Small intestine (tissue), 7 donors: Measurements from ENCODE around the gene LSAMP. TPM values are rescaled to one million over a fixed set of nuclear protein-coding genes. Genes with fewer than 3 reads are reported as not detected.

Experiments used
- DNase-seq, 2 donors: peaks; one replicate each; pipeline versions ENCODE4 v3.0.0 to v3.0.0-alpha.2; 2013
- FAIRE-seq: peaks from 2 replicates; lab custom pipeline; 2012; peaks lifted over from hg19 to GRCh38; lab: Jason Lieb, UNC
- H3K27ac ChIP-seq, 3 donors: one replicate each; pipeline ENCODE4 v1.5.1; 2013; ENCODE audit warnings: low read length in 2 of 3, mild to moderate bottlenecking in 2 of 3, control low read depth in 1 of 3, inconsistent platforms in 1 of 3, low read depth in 1 of 3, moderate library complexity in 1 of 3
- H3K27me3 ChIP-seq, 3 donors: one replicate each; pipeline ENCODE4 v1.6.1; 2013; ENCODE audit warnings: low read length in 3 of 3, inconsistent platforms in 1 of 3; ENCODE audit not compliant: control insufficient read depth in 3 of 3, insufficient read depth in 3 of 3
- H3K36me3 ChIP-seq, 3 donors: one replicate each; pipeline ENCODE4 v1.6.1; 2013; ENCODE audit warnings: low read length in 3 of 3, inconsistent platforms in 1 of 3, low read depth in 1 of 3, mild to moderate bottlenecking in 1 of 3, moderate library complexity in 1 of 3; ENCODE audit not compliant: control insufficient read depth in 3 of 3, insufficient read depth in 2 of 3
- H3K4me1 ChIP-seq, 3 donors: one replicate each; pipeline ENCODE4 v1.6.1; 2013; ENCODE audit warnings: low read length in 2 of 3, inconsistent platforms in 1 of 3, low read depth in 1 of 3, mild to moderate bottlenecking in 1 of 3, moderate library complexity in 1 of 3; ENCODE audit not compliant: control insufficient read depth in 3 of 3, insufficient read depth in 2 of 3
- H3K4me3 ChIP-seq, 3 donors: one replicate each; pipeline ENCODE4 v1.5.1; 2013; ENCODE audit warnings: low read length in 3 of 3, control low read depth in 1 of 3, inconsistent platforms in 1 of 3, low read depth in 1 of 3, mild to moderate bottlenecking in 1 of 3, moderate library complexity in 1 of 3
- H3K9me3 ChIP-seq, 2 donors: one replicate each; pipeline ENCODE4 v1.6.1; 2013; ENCODE audit warnings: low read depth in 1 of 2, low read length in 1 of 2; ENCODE audit not compliant: control insufficient read depth in 2 of 2, insufficient read depth in 1 of 2
- WGBS, 3 donors: extraction: QIAGEN DNeasy Blood & Tissue Kit; methylation state at CpG; one replicate each; pipeline ENCODE4 v1.1.7; 2013; 5-methylcytosine and 5-hydroxymethylcytosine counted together
- polyA plus RNA-seq, 4 donors: library from polyadenylated mRNA; stranded (reverse) in 3 of 4; unstranded in 1 of 4; fragments of 200-250 nt in 3 of 4; fragments of 120-200 nt in 1 of 4; gene quantifications; one replicate each; pipeline versions ENCODE4 v1.2.1 to v1.2.3, GENCODE V29; 2013
- donor health status: healthy with polysubstance abuse.
- donor health status: control.
- donor health status: control.
- donor health status: Bipolar disorder and iron deficiency.
- donor health status: healthy.

The LSAMP gene
- polyA plus RNA-seq, 4 donors = 0.27 to 2.9 (median 1.8) TPM; not detected in 1

DNA sequence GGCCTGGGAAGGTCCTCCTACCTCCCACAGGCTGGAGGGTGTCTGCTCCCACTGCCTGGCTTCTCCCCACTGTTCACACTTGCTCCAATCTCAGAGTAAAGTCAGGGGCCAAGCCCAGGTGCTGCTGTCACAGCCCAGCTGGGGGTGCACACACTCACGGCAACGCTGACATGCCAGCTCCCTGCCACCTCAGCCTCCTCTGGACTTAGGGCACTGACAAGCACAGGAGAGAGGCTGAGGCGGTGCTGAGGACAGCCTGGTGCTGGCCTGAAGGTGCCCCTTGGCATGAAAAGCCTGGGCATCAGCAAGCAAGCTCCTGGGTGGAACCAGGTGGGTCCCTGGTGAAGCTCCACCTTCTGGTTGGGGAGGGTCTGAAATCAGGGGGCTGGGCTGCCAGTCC lies 53.0 kb downstream of the LSAMP start:
- Histone ChIP-seq H3K27me3 (no peaks in the 10 kb centered on the region), H3K9me3 (peaks cover 0 to 19% of the 10 kb centered on the region in 2 donors), H3K27ac (no peak overlapping the region), H3K36me3 (no peaks in the 10 kb centered on the region), H3K4me3 (no peak overlapping the region), H3K4me1 (no peaks in the 10 kb centered on the region)
- no peak for DNase-seq
- 74 to 90% (median 85%) methylated on average over 3 of the region's 3 CpGs for WGBS, 3 donors
- no peak for FAIRE-seq

DNA sequence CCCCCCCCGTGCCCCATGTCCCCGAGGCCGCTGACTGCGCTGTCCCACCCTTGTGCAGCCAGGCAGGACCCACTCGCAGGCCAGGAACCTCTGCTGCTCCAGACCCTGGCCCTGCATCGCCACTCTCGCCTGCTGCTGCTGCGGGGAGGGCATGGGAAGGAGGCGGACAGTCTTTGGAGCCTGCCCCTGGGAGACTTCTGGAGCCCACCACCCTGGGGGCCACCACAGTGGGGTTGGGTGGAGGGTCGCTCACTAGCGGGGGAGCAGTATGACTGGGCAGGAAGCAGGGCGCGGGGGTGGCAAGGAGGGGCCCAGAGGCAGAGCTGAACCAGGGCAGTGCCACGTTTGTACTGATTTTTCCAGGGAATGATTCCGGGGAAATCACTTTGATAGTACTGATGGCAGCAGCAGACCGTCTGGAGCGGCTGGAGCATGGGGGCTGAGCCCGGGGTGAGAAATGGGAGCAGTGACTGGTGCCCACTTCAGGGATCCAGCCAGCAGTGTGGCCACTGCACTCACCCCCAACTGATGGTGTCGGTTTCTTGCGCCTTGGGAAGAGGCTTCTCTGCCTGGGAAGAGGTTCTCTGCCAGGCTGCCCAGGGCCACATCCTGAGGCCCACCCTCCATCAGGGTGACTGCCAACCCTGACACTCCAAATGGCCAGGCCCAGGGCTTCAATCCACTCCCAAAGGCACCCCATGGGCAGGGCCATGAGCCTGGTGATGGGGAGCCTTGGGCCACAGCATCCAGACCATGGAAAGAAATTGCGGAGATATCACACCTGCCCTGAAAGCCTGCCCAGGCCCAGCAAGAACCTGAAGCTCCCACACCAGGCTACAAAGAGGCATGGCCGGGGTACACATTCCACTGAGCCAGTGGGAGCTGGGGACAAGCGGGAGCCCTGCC lies 53.7 kb downstream of the LSAMP start:
- peaks cover 0 to 19% of the 10 kb centered on the region in 2 donors for H3K9me3 ChIP-seq
- WGBS, 3 donors = 88 to 92% (median 91%) methylated on average over 22 to 23 of the region's 23 CpGs
- H3K27ac ChIP-seq = no peak overlapping the region
- H3K36me3 ChIP-seq = no peaks in the 10 kb centered on the region
- no peak for DNase-seq
- FAIRE-seq = no peak
- no peaks in the 10 kb centered on the region for H3K4me1 ChIP-seq
- H3K4me3 ChIP-seq = no peak overlapping the region
- no peaks in the 10 kb centered on the region for H3K27me3 ChIP-seq

DNA sequence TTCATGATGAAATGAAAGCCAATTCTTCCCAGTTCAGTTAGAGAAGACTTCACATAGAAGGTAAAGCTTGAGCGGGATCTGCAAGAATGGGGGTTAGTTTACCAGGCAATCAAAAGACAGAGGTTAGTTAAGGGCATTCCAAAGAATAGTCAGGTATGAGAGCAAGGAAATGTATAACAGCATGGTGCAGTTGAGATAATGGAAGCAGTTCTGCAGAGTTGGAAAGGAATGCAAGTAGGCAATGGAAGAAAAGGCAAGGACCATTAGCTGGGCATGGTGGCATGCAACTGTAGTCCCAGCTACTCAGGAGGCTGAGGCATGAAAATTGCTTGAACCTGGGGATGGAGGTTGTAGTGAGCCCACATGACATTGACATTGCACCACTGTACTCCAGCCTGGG lies 55.0 kb downstream of the LSAMP start:
- no peak overlapping the region for H3K4me3 ChIP-seq
- no peak for DNase-seq
- H3K27me3 ChIP-seq = no peaks in the 10 kb centered on the region
- H3K27ac ChIP-seq = no peak overlapping the region
- H3K4me1 ChIP-seq = no peaks in the 10 kb centered on the region
- no peak for FAIRE-seq
- 90 to 96% (median 94%) methylated on average over 1 of the region's 1 CpG for WGBS, 3 donors
- H3K9me3 ChIP-seq = peaks cover 0 to 19% of the 10 kb centered on the region in 2 donors
- H3K36me3 ChIP-seq = no peaks in the 10 kb centered on the region

DNA sequence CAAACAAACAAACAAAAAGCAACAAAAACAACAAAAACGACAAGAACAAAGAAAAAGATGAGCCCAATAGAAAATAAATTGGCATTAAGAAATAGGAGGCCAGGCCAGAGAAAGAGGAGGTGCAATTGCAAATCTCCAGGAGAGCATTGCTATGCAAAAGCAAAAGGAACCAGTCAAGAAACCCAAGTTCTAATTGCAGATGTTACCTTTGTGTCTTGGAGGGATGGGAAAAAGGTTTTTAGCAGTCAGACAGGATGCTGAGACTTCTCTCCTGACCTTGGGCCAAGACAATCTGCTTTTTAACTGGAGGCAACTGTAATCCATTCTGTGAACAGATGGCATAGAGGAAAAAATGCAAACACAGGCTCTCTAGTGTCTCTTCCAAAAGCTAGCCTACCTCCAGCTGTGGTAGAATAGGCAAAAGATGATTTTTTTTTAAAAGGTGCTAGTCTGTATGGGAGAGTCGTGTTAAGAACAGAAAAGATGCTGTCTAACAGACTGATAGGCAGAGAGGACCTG lies 56.4 kb downstream of the LSAMP start:
- no peaks in the 10 kb centered on the region for H3K27me3 ChIP-seq
- H3K4me1 ChIP-seq = no peaks in the 10 kb centered on the region
- no peaks in the 10 kb centered on the region for H3K36me3 ChIP-seq
- 28 to 34% (median 32%) methylated on average over 2 of the region's 2 CpGs for WGBS, 3 donors
- DNase-seq = no peak
- no peak overlapping the region for H3K27ac ChIP-seq
- peaks cover 0 to 19% of the 10 kb centered on the region in 2 donors for H3K9me3 ChIP-seq
- no peak for FAIRE-seq
- H3K4me3 ChIP-seq = no peak overlapping the region

DNA sequence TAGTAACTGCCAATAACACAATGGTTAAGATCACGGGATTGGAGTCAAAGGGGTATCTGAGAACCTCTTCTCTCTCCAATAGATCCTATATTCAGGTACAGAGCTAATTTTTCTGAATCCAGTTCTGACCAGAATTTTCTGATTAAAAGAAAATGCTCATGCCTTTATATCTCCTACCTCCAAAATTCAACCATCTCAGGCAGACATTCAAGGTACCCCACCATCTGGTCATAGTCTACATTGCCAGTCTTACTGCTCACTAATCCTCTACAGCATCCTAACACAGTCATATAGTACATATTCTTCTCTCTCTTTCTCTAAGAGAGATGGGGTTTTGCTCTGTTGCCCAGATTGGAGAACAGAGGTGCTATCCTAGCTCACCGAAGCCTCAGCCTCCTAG lies 59.1 kb downstream of the LSAMP start:
- H3K27ac ChIP-seq = no peak overlapping the region
- H3K36me3 ChIP-seq = no peaks in the 10 kb centered on the region
- H3K27me3 ChIP-seq = no peaks in the 10 kb centered on the region
- no peaks in the 10 kb centered on the region for H3K4me1 ChIP-seq
- H3K9me3 ChIP-seq = no peaks in the 10 kb centered on the region
- DNase-seq (no peak), FAIRE-seq (no peak)
- WGBS, 3 donors = 67 to 89% (median 75%) methylated on average over 2 of the region's 2 CpGs
- no peak overlapping the region for H3K4me3 ChIP-seq

DNA sequence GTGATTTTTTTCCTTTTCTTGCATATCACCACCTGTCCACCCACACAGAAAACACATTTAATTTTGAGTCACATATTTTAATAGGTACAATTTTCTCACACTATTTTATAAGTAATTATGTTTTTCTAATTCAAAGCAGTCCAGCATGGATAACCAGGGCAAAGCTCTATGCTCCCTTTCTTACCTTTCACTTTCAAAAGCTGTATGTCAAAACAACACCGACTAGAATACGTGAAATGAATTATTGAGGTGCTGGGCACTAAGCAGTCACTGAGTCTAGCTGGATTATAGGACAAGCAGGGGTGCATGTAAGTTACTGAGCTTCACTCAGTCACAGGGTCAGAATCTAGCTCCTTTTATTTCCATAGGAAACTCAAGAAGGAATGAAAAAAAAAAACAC lies 60.6 kb downstream of the LSAMP start:
- 72 to 81% (median 79%) methylated on average over 2 of the region's 2 CpGs for WGBS, 3 donors
- Histone ChIP-seq H3K4me3 (no peak overlapping the region), H3K27me3 (no peaks in the 10 kb centered on the region), H3K4me1 (no peaks in the 10 kb centered on the region), H3K36me3 (no peaks in the 10 kb centered on the region), H3K27ac (no peak overlapping the region), H3K9me3 (no peaks in the 10 kb centered on the region)
- no peak for DNase-seq
- FAIRE-seq = no peak

DNA sequence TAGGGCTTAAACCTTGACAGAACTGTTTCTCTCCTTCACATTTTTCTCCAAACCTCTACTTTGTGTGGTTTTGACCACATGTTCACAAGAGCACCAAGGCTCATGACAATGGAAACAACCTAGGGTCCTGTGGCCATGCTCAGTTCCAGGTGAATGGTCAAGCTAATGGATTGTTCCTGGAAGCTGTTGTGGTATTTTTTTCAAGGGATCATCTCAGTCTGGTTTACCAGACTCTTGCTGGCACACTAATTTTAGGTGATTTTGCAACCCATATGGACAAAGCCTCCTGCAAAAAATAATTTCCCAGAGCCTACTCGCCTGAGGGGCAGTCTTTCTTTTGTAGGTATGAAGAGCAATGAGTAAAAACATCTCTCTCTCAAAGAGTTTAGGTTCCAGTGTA lies 67.2 kb downstream of the LSAMP start:
- Histone ChIP-seq H3K4me3 (no peak overlapping the region), H3K9me3 (no peaks in the 10 kb centered on the region), H3K27me3 (no peaks in the 10 kb centered on the region), H3K36me3 (no peaks in the 10 kb centered on the region), H3K27ac (no peak overlapping the region), H3K4me1 (no peaks in the 10 kb centered on the region)
- WGBS, 3 donors = 21 to 58% (median 32%) methylated on average over 1 of the region's 1 CpG
- FAIRE-seq = no peak
- no peak for DNase-seq

DNA sequence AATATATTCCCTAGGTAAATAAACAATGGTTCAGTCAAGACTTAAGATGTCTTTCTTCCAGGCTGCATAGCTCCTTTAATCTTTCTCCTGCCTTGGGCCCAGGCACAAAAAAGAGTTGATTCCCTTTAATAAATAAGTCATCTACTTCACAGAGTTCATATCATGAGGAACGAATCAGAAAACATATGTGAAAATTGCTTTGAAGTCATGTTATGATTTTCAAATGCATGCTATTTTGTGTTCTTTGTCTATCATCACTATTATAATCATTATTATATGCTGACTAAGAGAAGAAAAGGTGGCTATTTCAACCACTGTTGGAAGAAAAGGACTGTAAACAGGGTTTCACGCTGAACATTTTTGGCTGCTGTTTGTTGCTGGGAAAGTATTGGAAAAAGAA lies 70.4 kb downstream of the LSAMP start:
- Histone ChIP-seq H3K4me3 (no peak overlapping the region), H3K9me3 (no peaks in the 10 kb centered on the region), H3K4me1 (no peaks in the 10 kb centered on the region), H3K36me3 (no peaks in the 10 kb centered on the region), H3K27ac (no peak overlapping the region), H3K27me3 (no peaks in the 10 kb centered on the region)
- DNase-seq (no peak), FAIRE-seq (no peak)
- WGBS, 3 donors = 62 to 68% (median 65%) methylated on average over 2 of the region's 2 CpGs
